ENCODE results near the gene GSTO1.

GSTO1 gene

DNA sequence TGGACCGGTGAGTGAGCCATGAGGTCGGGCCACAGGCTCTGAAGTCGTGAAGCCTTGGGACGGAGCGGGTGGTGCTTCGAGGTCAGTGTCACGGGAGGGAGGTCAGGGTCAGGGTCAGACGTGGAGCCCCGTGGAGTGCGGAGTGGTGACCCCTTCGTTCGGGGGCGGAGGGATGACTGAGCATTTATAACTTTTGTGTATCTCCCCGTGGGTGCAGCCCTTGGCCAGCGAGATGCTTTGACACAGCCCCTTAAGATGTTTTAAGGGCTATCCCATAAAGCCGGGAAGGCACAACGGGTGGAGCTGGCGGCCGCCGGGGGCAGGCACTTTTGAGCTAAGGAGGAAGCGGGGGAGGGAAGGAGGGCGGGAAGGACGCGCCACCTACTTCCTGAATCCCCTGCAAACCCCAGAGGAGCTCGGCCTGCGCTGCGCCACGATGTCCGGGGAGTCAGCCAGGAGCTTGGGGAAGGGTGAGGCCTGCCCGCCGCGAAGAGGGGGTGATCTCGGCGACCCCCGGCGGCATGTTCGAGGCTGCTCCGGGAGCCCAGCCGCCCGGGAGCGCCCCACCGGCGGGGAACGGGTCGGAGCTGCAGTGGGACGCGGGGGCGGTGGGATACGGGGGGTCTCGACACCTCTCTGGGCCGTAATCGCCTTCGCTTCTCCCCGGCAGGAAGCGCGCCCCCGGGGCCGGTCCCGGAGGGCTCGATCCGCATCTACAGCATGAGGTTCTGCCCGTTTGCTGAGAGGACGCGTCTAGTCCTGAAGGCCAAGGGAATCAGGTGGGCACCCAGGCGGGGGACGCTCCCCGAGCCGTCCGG, at the start of gene GSTO1:
Gene GSTO1, plus strand, starts transcription at position 400 of the 818 bp plus-strand sequence. Its CDS starts 37 bp downstream, at position 437.
- peak within 1 kb of the TSS; percentile 98 for H3K27ac Mint-ChIP-seq
- no peaks in the 10 kb centered on the region for H3K9me3 Mint-ChIP-seq
- peak within 1 kb of the TSS; percentile 86 for H3K4me3 Mint-ChIP-seq
- peaks cover 49% of the 10 kb centered on the region for H3K4me1 Mint-ChIP-seq
- DNase-seq (ENCODE audit: low spot score in 2 of 2), result peak in 1 of 2 donors; percentile 67
- ATAC-seq, result peak; percentile 73
- H3K36me3 Mint-ChIP-seq, result peaks cover 41% of the 10 kb centered on the region

- no peaks in the 10 kb centered on the region for H3K4me1 Mint-ChIP-seq
- no peak overlapping the region for H3K27ac Mint-ChIP-seq
- DNase-seq (ENCODE audit: low spot score in 2 of 2) (no peak), ATAC-seq (no peak)
- no peaks in the 10 kb centered on the region for H3K36me3 Mint-ChIP-seq
- no peak overlapping the region for H3K4me3 Mint-ChIP-seq
- no peaks in the 10 kb centered on the region for H3K9me3 Mint-ChIP-seq
Observed at GRCh38 chr10:104208730-104209129, 46.0 kb upstream of the GSTO1 start.

- Mint-ChIP-seq H3K9me3 (no peaks in the 10 kb centered on the region), H3K36me3 (no peaks in the 10 kb centered on the region), H3K4me3 (no peak overlapping the region), H3K27ac (no peak overlapping the region), H3K4me1 (no peaks in the 10 kb centered on the region)
- no peak for DNase-seq (ENCODE audit: low spot score in 2 of 2)
- no peak for ATAC-seq
Observed at GRCh38 chr10:104209575-104210198, 45.0 kb upstream of the GSTO1 start.

- Mint-ChIP-seq H3K4me1 (peaks cover 8% of the 10 kb centered on the region), H3K4me3 (no peak overlapping the region), H3K36me3 (no peaks in the 10 kb centered on the region), H3K9me3 (no peaks in the 10 kb centered on the region), H3K27ac (no peak overlapping the region)
- no peak for DNase-seq (ENCODE audit: low spot score in 2 of 2)
- ATAC-seq, result peak; percentile 31
Observed at GRCh38 chr10:104216631-104217030, 38.1 kb upstream of the GSTO1 start.

GRCh38 chr10:104218751-104219150, 35.9 kb upstream of the GSTO1 start:
- no peak overlapping the region for H3K27ac Mint-ChIP-seq
- H3K4me3 Mint-ChIP-seq, result no peak overlapping the region
- no peaks in the 10 kb centered on the region for H3K36me3 Mint-ChIP-seq
- DNase-seq (ENCODE audit: low spot score in 2 of 2) (no peak), ATAC-seq (no peak)
- no peaks in the 10 kb centered on the region for H3K9me3 Mint-ChIP-seq
- H3K4me1 Mint-ChIP-seq, result peaks cover 8% of the 10 kb centered on the region

DNA sequence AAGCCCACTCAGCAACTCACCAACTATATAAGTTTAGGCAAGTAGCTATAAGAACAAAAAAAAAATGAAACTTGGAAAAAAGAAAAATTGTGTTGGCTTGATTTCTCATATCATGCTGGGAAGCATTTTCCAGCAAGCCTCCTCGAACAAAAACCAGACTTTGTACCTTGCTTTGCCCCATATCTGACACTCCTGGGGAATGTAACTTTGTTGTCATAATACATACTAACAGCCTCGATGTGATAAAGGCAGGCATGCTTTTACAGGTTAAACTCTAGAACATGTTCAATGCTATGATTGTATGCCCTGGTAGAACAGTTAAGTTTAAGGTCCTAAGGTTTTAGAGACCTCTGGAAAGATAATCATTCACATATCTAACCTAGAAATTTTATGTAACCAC, 34.2 kb upstream of the GSTO1 start:
- Mint-ChIP-seq H3K36me3 (no peaks in the 10 kb centered on the region), H3K4me1 (peaks cover 8% of the 10 kb centered on the region), H3K4me3 (no peak overlapping the region), H3K9me3 (no peaks in the 10 kb centered on the region), H3K27ac (no peak overlapping the region)
- ATAC-seq (no peak), DNase-seq (ENCODE audit: low spot score in 2 of 2) (no peak)

DNA sequence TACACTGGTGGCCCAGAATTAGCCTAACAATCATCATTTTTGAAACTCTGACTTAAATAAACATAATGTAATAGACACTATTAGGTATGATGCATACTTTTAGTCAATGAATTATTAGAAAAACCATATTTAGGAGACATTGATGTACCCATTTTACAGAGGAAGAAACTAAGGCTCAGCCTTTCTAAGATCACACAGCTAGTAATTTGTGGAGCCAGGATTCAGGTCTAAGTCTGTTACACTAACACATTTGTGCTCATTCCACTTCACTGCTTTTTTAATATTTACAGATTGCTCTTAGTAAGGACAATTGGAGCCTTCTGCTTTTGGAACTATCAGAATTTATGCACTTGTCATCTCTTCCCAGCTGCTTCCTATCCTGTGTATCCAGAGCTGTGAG, 31.4 kb upstream of the GSTO1 start:
- H3K4me1 Mint-ChIP-seq, result peaks cover 8% of the 10 kb centered on the region
- no peaks in the 10 kb centered on the region for H3K36me3 Mint-ChIP-seq
- H3K9me3 Mint-ChIP-seq, result no peaks in the 10 kb centered on the region
- no peak for ATAC-seq
- H3K27ac Mint-ChIP-seq, result no peak overlapping the region
- no peak overlapping the region for H3K4me3 Mint-ChIP-seq
- no peak for DNase-seq (ENCODE audit: low spot score in 2 of 2)

DNA sequence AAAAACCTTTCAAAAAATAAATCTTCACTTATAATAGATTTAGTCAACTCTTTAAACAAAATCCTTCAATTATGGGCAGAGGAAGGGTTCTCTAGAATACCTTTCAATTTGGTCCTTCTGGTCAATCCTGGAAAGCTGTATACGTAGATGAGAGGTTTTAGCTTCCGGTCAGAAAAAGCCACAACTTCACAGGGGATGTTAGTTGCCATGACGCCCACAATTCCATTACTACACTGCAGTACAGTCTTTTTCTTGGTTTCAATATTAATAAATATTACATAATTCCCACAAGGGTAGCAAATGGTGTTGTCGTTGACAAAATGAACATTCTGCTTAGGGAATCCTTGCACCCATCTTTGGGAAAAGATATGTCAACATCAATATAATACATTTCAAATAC, 24.2 kb upstream of the GSTO1 start:
- Mint-ChIP-seq H3K27ac (no peak overlapping the region), H3K4me3 (peak overlapping the region; percentile 80), H3K4me1 (peaks cover 9% of the 10 kb centered on the region), H3K9me3 (no peaks in the 10 kb centered on the region), H3K36me3 (peaks cover 16% of the 10 kb centered on the region)
- no peak for DNase-seq (ENCODE audit: low spot score in 2 of 2)
- no peak for ATAC-seq

DNA sequence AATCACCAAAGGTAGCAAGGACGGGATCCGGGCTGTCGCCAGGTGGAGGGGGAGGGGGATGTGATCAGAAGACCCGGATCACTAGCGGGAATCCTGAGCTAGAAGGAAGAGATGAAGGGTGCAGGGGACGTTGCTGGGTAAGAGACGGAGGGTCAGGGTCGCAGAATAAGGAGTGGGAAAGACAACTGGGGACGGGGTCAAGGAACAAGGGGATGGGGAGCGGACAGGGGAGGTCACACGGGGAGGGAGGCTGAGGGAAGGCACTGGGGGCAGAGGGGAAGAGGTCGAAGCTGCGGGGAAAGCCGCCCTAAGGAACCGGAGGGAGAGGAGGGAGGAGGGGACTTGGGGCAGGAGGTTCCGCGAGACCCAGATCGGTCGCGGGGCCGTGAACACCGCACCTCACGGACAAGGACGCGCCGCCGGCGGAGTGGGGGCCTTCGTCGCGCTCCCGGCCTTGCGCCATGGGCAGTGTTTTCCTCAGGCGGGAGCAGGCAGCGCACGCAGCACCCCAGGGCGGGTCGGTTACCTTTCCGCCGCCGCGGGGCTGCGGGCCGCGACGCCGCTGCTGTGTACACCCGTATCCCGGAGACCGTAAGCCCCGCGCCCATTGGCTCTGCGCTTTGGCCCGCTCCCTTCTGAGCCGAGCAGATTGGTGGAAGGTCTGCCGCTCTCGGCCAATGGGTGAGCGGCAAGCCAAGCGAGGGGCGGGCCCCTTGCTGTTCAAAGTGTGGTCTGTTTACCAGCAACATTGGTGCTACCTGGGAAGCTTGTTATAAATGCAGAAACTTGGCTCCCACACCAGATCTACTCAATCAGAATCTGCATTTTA, 22.7 kb upstream of the GSTO1 start, which contains the start of gene CFAP43:
Gene CFAP43, minus strand, starts transcription at position 581 of the 829 bp plus-strand sequence. Its CDS starts 118 bp downstream, at position 463.
- Mint-ChIP-seq H3K9me3 (no peaks in the 10 kb centered on the region), H3K36me3 (peaks cover 16% of the 10 kb centered on the region), H3K4me3 (peak within 1 kb of the TSS; percentile 80), H3K4me1 (peaks cover 9% of the 10 kb centered on the region), H3K27ac (peak within 1 kb of the TSS; percentile 86)
- peak; percentile 98 to 99 for DNase-seq (ENCODE audit: low spot score in 2 of 2)
- ATAC-seq, result peak; percentile 100

DNA sequence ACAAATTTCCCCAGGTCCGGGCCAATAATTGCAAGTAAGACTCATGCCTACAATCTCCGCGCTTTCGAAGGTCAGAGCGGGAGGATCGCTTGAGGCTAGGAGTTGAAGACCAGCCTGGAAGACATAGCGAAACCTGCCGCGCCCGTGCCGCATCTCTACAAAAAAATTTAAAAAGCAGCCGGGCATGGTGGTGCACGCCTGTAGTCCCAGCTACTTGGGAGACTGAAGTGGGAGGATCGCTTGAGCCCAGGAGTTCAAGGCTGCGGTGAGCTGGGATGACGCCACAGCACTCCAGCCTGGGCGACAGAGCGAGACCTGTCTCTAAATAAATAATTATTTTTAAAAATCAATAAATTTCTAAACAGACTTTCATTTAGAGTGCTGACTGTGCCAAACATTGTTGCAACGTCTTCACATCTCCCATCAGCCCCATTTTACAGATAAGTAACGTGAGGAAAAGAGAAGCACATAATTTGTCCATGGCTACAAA, 22.0 kb upstream of the GSTO1 start:
- H3K27ac Mint-ChIP-seq, result peak overlapping the region; percentile 86
- H3K9me3 Mint-ChIP-seq, result no peaks in the 10 kb centered on the region
- peak; percentile 38 for ATAC-seq
- H3K4me1 Mint-ChIP-seq, result peaks cover 9% of the 10 kb centered on the region
- no peak for DNase-seq (ENCODE audit: low spot score in 2 of 2)
- peaks cover 16% of the 10 kb centered on the region for H3K36me3 Mint-ChIP-seq
- H3K4me3 Mint-ChIP-seq, result peak overlapping the region; percentile 80

DNA sequence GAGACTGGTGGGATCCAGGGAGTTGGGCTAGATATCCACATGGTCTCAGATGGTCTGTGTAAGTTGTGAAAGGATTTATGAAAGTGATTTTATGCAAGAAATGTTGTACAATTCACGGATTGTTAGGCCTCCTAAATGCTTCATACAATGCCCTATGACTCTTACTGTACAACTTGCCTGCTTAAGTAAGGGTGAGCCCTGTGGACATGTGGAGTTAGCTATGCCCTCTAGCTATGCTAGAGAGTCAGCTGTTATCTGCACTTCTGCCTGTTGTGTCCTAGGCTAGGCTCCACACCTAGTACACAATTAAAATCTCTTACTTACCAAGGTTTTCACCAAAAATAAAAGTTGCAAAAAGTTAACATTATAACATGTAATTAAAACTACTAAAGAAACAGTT, 20.9 kb upstream of the GSTO1 start:
- no peak for ATAC-seq
- H3K9me3 Mint-ChIP-seq, result no peaks in the 10 kb centered on the region
- H3K36me3 Mint-ChIP-seq, result peaks cover 16% of the 10 kb centered on the region
- no peak overlapping the region for H3K27ac Mint-ChIP-seq
- no peak for DNase-seq (ENCODE audit: low spot score in 2 of 2)
- H3K4me3 Mint-ChIP-seq, result peak overlapping the region; percentile 40
- peaks cover 9% of the 10 kb centered on the region for H3K4me1 Mint-ChIP-seq

GRCh38 chr10:104234934-104235333, 19.8 kb upstream of the GSTO1 start:
- Mint-ChIP-seq H3K4me3 (no peak overlapping the region), H3K36me3 (peaks cover 16% of the 10 kb centered on the region), H3K9me3 (no peaks in the 10 kb centered on the region), H3K27ac (no peak overlapping the region), H3K4me1 (peaks cover 9% of the 10 kb centered on the region)
- no peak for DNase-seq (ENCODE audit: low spot score in 2 of 2)
- no peak for ATAC-seq

- no peak for DNase-seq (ENCODE audit: low spot score in 2 of 2)
- Mint-ChIP-seq H3K27ac (no peak overlapping the region), H3K4me1 (peaks cover 9% of the 10 kb centered on the region), H3K9me3 (no peaks in the 10 kb centered on the region), H3K36me3 (peaks cover 16% of the 10 kb centered on the region), H3K4me3 (no peak overlapping the region)
- ATAC-seq, result no peak
Observed at GRCh38 chr10:104235801-104236200, 18.9 kb upstream of the GSTO1 start.

DNA sequence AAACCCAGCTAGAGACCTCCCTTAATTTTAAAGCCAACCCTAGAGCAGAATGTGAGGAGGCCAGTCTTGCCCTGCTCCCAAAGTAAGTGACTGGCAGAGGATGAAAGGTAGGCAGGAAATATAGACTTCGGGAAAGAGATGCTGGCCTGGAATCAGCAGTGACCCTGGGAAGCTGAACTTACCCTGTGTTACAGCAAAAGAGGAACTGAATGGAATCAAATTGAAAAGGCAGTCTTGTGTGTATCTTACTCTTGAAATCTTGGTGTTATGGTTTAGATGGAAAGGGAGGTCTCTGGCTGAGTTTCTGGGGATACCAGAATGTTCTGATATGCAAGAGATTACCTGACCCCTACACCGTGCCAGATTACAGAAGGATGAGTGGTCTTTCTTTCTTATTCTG, 14.6 kb upstream of the GSTO1 start:
- no peak overlapping the region for H3K27ac Mint-ChIP-seq
- H3K9me3 Mint-ChIP-seq, result no peaks in the 10 kb centered on the region
- no peaks in the 10 kb centered on the region for H3K36me3 Mint-ChIP-seq
- DNase-seq (ENCODE audit: low spot score in 2 of 2) (no peak), ATAC-seq (no peak)
- H3K4me3 Mint-ChIP-seq, result no peak overlapping the region
- no peaks in the 10 kb centered on the region for H3K4me1 Mint-ChIP-seq

DNA sequence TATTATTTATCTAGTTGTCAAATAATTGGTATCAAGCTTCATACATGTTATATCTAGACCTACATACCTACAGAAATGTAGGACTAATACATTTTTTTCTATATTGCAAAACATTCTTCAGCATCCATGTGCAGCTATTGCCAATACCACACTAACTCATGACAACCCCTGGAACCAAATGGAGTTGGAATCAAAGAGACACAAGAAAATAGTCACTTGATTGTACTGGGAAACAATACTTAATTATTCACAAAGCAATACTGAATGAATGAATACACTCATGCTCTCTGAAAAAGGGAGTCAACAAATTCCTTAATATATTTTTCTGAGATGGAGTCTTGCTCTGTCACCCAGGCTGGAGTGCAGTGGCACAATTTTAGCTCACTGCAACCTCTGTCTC, 12.1 kb upstream of the GSTO1 start:
- ATAC-seq (no peak), DNase-seq (ENCODE audit: low spot score in 2 of 2) (no peak)
- Mint-ChIP-seq H3K27ac (no peak overlapping the region), H3K36me3 (no peaks in the 10 kb centered on the region), H3K4me1 (peaks cover 7% of the 10 kb centered on the region), H3K4me3 (no peak overlapping the region), H3K9me3 (no peaks in the 10 kb centered on the region)
